ENCODE results near the gene TNFSF4.

The TNFSF4 gene

GRCh38 chr1:173210283-173210682 lies 3.2 kb upstream of the TNFSF4 start:
- DNase-seq, result no peak

GRCh38 chr1:173208868-173209267 lies 1.7 kb upstream of the TNFSF4 start:
- DNase-seq, result no peak

- DNase-seq, result no peak
Observed at GRCh38 chr1:173208146-173208545, 1.0 kb upstream of the TNFSF4 start.

GRCh38 chr1:173205146-173206051 lies 1.7 kb downstream of the TNFSF4 start:
- DNase-seq, result no peak

GRCh38 chr1:173204693-173205092 lies 2.4 kb downstream of the TNFSF4 start:
- DNase-seq, result no peak

- no peak for DNase-seq
Observed at GRCh38 chr1:173202424-173203145, 4.5 kb downstream of the TNFSF4 start.

GRCh38 chr1:173201969-173202368 lies 5.2 kb downstream of the TNFSF4 start:
- DNase-seq, result no peak

- no peak for DNase-seq
Observed at GRCh38 chr1:173195596-173196088, 11.5 kb downstream of the TNFSF4 start.

GRCh38 chr1:173193639-173194038 lies 13.5 kb downstream of the TNFSF4 start:
- no peak for DNase-seq

GRCh38 chr1:173191011-173191705 lies 16.0 kb downstream of the TNFSF4 start:
- no peak for DNase-seq

GRCh38 chr1:173190101-173190936 lies 16.8 kb downstream of the TNFSF4 start:
- DNase-seq, result no peak

GRCh38 chr1:173187671-173188237 lies 19.4 kb downstream of the TNFSF4 start:
- DNase-seq, result no peak

GRCh38 chr1:173181791-173182190 lies 25.3 kb downstream of the TNFSF4 start:
- DNase-seq, result no peak

- DNase-seq, result no peak
Observed at GRCh38 chr1:173176246-173176645, 30.9 kb downstream of the TNFSF4 start.

GRCh38 chr1:173175514-173176145 lies 31.5 kb downstream of the TNFSF4 start:
- no peak for DNase-seq

- no peak for DNase-seq
Observed at GRCh38 chr1:173173388-173173787, 33.7 kb downstream of the TNFSF4 start.

- DNase-seq, result no peak
Observed at GRCh38 chr1:173171152-173171551, 36.0 kb downstream of the TNFSF4 start.

- DNase-seq, result no peak
Observed at GRCh38 chr1:173168941-173169340, 38.2 kb downstream of the TNFSF4 start.

GRCh38 chr1:173164686-173165085 lies 42.4 kb downstream of the TNFSF4 start:
- no peak for DNase-seq

GRCh38 chr1:173164178-173164577 lies 43.0 kb downstream of the TNFSF4 start:
- no peak for DNase-seq

- no peak for DNase-seq
Observed at GRCh38 chr1:173163222-173163621, 43.9 kb downstream of the TNFSF4 start.

GRCh38 chr1:173162601-173163000 lies 44.5 kb downstream of the TNFSF4 start:
- DNase-seq, result no peak

Measured in NK-92 treated with Interleukin-12 subunit alpha and Interleukin-12 subunit beta, amount 100 ng/mL, for 24 hours (cell line).